WERI-Rb-1 (cell line): Measurements from ENCODE around the gene CSK.

ENCODE experiments used
- DNase-seq: peaks from one replicate; pipeline ENCODE4 v3.0.0-alpha.2; 2020
- H3K27ac ChIP-seq: fragments of 250-450 bp; sonication (Bioruptor Pico); 2 replicates; pipeline ENCODE4 v1.5.1; 2020; ENCODE audit warnings: mild to moderate bottlenecking, moderate library complexity
- H3K27me3 ChIP-seq: fragments of 250-450 bp; sonication (Bioruptor Pico); 2 replicates; pipeline ENCODE4 v1.5.1; 2021; ENCODE audit warnings: mild to moderate bottlenecking, low read depth, moderate library complexity; ENCODE audit not compliant: insufficient read depth, severe bottlenecking
- H3K36me3 ChIP-seq: fragments of 250-450 bp; sonication (Bioruptor Pico); 2 replicates; pipeline ENCODE4 v1.5.1; 2020; ENCODE audit warnings: mild to moderate bottlenecking, moderate library complexity
- H3K4me3 ChIP-seq: 2 replicates; pipeline ENCODE4 v1.5.1; 2011; ENCODE audit warnings: low read depth, mild to moderate bottlenecking, control low read depth, low read length
- H3K9me3 ChIP-seq: fragments of 250-450 bp; sonication (Bioruptor Pico); 2 replicates; pipeline ENCODE4 v1.5.1; 2021; ENCODE audit warnings: mild to moderate bottlenecking, moderate library complexity; ENCODE audit not compliant: severe bottlenecking
- TF ChIP-seq, protein P1 (sequence below): IDR thresholded peaks from 2 replicates; pipeline ENCODE4 v1.5.1; 2011; ENCODE audit warnings: low read depth, mild to moderate bottlenecking, control low read depth, inconsistent platforms, low read length

The CSK gene

DNA sequence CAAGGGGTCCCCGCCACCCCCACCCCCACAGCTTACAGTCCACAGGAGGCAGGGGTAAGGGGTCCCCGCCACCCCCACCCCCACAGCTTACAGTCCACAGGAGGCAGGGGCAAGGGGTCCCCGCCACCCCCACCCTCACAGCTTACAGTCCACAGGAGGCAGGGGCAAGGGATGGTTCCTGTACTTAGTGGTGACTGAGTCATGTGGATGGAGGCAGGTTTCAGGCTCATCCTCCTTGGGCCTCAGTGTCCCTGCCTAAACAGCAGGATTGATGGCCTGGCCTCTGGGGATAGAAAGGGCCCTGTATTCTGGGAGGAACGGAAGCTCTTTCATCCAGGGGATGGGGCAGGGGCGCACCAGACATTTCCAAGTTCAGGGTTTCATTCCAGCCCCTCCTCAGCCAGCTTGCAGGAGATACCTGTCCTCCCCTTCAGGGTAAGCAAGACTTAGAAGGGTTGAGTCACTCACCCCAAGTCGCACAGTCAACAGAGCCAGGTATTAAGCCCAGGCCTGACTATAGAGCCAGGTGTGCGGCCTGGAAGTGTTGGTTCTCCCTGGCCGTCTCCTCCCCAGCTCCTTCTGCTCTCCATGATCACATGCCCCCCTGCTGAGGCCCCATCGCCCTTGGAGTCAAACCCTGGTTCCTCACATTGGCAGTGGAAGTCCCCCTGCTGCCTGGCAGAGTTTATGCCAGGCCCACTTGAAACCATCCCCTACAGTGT, 12.5 kb downstream of the CSK start:
- no peaks in the 10 kb centered on the region for H3K9me3 ChIP-seq
- peaks cover 18% of the 10 kb centered on the region for H3K36me3 ChIP-seq
- TF ChIP-seq, protein P1, sequence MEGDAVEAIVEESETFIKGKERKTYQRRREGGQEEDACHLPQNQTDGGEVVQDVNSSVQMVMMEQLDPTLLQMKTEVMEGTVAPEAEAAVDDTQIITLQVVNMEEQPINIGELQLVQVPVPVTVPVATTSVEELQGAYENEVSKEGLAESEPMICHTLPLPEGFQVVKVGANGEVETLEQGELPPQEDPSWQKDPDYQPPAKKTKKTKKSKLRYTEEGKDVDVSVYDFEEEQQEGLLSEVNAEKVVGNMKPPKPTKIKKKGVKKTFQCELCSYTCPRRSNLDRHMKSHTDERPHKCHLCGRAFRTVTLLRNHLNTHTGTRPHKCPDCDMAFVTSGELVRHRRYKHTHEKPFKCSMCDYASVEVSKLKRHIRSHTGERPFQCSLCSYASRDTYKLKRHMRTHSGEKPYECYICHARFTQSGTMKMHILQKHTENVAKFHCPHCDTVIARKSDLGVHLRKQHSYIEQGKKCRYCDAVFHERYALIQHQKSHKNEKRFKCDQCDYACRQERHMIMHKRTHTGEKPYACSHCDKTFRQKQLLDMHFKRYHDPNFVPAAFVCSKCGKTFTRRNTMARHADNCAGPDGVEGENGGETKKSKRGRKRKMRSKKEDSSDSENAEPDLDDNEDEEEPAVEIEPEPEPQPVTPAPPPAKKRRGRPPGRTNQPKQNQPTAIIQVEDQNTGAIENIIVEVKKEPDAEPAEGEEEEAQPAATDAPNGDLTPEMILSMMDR, result no peak
- no peak for DNase-seq
- no peak overlapping the region for H3K4me3 ChIP-seq
- no peaks in the 10 kb centered on the region for H3K27me3 ChIP-seq
- H3K27ac ChIP-seq, result no peak overlapping the region

DNA sequence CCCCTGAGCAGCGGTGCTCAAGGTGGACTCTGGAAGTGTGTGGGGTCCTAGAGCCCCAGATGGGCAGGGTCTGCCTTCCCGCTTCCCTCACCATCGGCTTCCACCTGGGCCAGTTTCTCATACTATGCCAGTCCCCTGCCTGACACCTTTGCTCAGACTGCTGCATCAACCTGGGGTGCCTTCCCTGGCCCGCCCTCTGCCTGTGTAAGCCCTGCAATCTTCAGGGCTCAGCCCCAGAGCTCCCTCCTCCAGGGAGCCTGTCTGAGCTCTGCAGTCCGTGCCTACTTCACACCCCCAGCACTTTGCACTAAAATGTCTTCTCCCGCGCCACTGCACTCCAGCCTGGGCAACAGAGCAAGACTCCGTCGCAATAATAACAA, 13.1 kb downstream of the CSK start:
- Histone ChIP-seq H3K36me3 (peaks cover 20% of the 10 kb centered on the region), H3K27ac (no peak overlapping the region)
- no peak for DNase-seq

DNA sequence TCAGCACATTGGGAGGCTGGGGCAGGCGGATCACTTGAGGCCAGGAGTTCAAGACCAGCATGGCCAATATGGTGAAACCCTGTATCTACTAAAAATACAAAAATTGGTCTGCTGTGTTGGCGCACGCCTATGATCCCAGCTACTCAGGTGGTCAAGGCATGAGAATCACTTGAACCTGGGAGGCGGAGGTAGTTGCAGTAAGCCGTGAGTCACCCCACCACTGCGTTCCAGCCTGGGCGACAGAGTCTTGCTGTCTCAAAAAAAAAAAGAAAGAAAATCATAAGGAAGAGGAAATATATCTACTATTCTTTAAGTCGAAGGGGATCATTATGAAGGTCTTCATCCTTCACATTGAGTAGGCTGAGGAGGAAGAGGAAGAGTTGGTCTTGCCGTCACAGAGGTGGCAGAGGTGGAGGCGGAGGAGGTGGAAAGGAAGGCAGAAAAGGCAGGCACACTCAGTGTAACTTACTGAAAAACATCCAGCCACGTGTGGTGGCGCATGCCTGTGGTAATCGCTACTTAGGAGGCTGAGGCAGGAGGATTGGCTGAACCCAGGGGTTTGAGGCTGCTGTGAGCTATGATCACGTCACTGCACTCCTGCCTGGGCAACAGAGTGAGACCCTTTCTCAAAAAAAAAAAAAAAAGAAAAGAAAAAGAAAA, 14.2 kb downstream of the CSK start:
- TF ChIP-seq, protein P1, result no peak
- Histone ChIP-seq H3K36me3 (peaks cover 30% of the 10 kb centered on the region), H3K27ac (no peak overlapping the region)

More for the DNA sequence above, 13.1 kb downstream of the CSK start:
- Histone ChIP-seq H3K27me3 (no peaks in the 10 kb centered on the region), H3K4me3 (no peak overlapping the region), H3K9me3 (no peaks in the 10 kb centered on the region)
- TF ChIP-seq, protein P1, result no peak

DNA sequence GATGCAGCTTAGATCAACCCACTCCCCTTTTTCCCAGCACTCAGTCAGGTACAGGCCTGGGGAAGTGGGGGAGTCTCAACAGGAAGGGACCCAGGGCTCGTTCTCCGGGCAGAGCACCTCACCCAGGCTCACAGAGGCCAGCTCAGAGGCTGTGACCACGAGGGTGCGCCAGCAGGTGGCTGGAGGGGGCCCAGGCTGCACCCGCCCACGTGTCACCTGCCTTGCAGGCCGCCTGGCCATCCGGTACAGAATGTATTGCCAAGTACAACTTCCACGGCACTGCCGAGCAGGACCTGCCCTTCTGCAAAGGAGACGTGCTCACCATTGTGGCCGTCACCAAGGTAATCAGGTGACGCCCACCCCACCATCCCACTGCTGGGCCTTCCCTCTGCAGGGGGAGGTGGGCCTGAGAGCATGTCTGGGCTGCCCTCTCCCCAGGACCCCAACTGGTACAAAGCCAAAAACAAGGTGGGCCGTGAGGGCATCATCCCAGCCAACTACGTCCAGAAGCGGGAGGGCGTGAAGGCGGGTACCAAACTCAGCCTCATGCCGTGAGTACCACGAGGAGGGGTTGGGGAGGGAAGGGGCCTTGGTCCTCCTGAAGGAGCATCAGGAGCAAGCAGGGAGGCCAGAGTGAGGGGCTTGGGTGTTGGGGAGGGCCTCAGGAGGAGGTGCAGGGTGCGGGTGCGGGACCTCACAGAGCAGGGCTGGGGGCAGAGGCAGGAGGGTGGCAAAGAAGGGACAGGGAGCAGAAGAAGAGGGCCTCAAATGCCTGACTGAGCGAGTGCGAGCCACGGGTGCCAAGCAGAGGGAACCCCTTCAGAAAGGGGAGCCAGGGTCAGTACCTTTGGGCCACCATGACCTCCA, 16.7 kb downstream of the CSK start:
- Histone ChIP-seq H3K27me3 (no peaks in the 10 kb centered on the region), H3K9me3 (no peaks in the 10 kb centered on the region), H3K27ac (no peak overlapping the region; the same call in 1 of the 2 replicates), H3K4me3 (no peak overlapping the region), H3K36me3 (peaks cover 51% of the 10 kb centered on the region)
- TF ChIP-seq, protein P1, result peak; percentile 24; the same call in 1 of the 2 replicates
- no peak for DNase-seq

More for the DNA sequence above, 14.2 kb downstream of the CSK start:
- Histone ChIP-seq H3K4me3 (no peak overlapping the region), H3K27me3 (no peaks in the 10 kb centered on the region), H3K9me3 (no peaks in the 10 kb centered on the region)
- DNase-seq, result no peak

DNA sequence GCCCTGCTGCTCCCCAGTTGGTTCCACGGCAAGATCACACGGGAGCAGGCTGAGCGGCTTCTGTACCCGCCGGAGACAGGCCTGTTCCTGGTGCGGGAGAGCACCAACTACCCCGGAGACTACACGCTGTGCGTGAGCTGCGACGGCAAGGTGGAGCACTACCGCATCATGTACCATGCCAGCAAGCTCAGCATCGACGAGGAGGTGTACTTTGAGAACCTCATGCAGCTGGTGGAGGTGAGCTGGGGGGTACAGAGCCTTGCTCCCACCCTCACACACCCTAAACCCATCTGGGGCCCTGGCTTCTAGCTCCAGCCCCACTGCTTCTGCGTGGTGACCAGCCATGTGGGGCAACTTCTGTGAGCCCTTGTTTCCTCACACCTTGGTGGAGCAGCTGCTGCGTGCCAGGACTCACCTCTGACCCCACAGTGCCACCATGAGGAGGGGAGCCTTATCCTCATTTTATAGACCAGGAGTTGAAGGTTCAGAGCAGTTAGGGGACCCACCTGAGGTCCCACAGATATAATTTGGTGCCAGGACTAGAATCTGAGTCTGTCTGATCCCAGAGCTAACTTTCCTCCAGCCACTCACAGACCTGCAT, 17.5 kb downstream of the CSK start:
- TF ChIP-seq, protein P1, result no peak
- no peaks in the 10 kb centered on the region for H3K9me3 ChIP-seq
- no peak overlapping the region for H3K4me3 ChIP-seq
- DNase-seq, result no peak
- H3K36me3 ChIP-seq, result peaks cover 58% of the 10 kb centered on the region
- peak overlapping the region; percentile 36; the same call in 1 of the 2 replicates for H3K27ac ChIP-seq
- no peaks in the 10 kb centered on the region for H3K27me3 ChIP-seq
